Measurements from ENCODE around the gene HHATL. TPM values are rescaled to one million over a fixed set of nuclear protein-coding genes. Genes with fewer than 3 reads are reported as not detected.

Gene HHATL
- total and polyA plus RNA-seq, 8 donors, result 0.81 to 6.9 (median 0.90) TPM; not detected in 5

- Histone ChIP-seq H3K27me3 (no peaks in the 10 kb centered on the region), H3K4me1 (peaks cover 15 to 33% (median 27%) of the 10 kb centered on the region in 4 donors), H3K4me3 (no peak overlapping the region), H3K9me3 (no peaks in the 10 kb centered on the region), H3K27ac (no peak overlapping the region), H3K36me3 (no peaks in the 10 kb centered on the region)
- no peak for TF ChIP-seq POLR2AphosphoS5 (IDR thresholded peaks at IDR 0.05)
- TF ChIP-seq, protein P1, sequence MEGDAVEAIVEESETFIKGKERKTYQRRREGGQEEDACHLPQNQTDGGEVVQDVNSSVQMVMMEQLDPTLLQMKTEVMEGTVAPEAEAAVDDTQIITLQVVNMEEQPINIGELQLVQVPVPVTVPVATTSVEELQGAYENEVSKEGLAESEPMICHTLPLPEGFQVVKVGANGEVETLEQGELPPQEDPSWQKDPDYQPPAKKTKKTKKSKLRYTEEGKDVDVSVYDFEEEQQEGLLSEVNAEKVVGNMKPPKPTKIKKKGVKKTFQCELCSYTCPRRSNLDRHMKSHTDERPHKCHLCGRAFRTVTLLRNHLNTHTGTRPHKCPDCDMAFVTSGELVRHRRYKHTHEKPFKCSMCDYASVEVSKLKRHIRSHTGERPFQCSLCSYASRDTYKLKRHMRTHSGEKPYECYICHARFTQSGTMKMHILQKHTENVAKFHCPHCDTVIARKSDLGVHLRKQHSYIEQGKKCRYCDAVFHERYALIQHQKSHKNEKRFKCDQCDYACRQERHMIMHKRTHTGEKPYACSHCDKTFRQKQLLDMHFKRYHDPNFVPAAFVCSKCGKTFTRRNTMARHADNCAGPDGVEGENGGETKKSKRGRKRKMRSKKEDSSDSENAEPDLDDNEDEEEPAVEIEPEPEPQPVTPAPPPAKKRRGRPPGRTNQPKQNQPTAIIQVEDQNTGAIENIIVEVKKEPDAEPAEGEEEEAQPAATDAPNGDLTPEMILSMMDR (IDR thresholded peaks at IDR 0.05), result no peak
- no peak for TF ChIP-seq EP300 (IDR thresholded peaks at IDR 0.05)
- TF ChIP-seq POLR2A (IDR thresholded peaks at IDR 0.05), result no peak
- 82 to 93% (median 88%) methylated on average over 4 of the region's 4 CpGs for WGBS, 5 donors
- intact Hi-C loops (cut with DNase I; ENCODE audit: low total_unique reads), result loop anchor here (10.0 kb wide), 1 partner anchor 87 kb away; the partner anchor contains the start of gene ZBTB47
- no peak for DNase-seq
These were observed 39.7 kb upstream of the HHATL start for GRCh38 chr3:42742259-42742658.

DNA sequence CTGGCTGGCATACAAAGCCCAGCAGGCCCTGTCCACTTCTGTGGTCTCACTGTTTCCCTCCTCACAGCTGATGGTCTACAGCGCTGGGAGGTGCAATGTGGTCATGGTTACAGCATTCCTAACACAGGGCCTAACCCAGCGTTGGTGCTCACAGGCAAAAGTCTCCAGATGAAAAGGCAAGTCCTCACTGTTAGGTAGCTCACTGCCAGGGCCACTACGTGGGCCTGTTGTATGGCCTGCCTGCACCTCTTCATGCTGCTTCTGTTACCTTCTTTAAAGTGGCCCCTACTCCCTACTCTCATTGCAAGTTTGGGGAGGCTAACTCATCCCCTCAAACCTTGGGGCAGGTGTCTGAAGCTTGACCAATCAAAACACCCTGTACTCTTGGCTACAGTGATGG lies 39.2 kb upstream of the HHATL start:
- no peak overlapping the region for H3K4me3 ChIP-seq
- H3K27ac ChIP-seq, result no peak overlapping the region
- no peaks in the 10 kb centered on the region for H3K27me3 ChIP-seq
- no peaks in the 10 kb centered on the region for H3K36me3 ChIP-seq
- TF ChIP-seq EP300 (IDR thresholded peaks at IDR 0.05) (no peak), POLR2A (IDR thresholded peaks at IDR 0.05) (no peak), POLR2AphosphoS5 (IDR thresholded peaks at IDR 0.05) (no peak)
- TF ChIP-seq, protein P1 (IDR thresholded peaks at IDR 0.05), result no peak
- intact Hi-C loops (cut with DNase I; ENCODE audit: low total_unique reads), result loop anchor here (10.0 kb wide), 1 partner anchor 87 kb away; the partner anchor contains the start of gene ZBTB47
- peaks cover 10 to 28% (median 23%) of the 10 kb centered on the region in 4 donors for H3K4me1 ChIP-seq
- no peaks in the 10 kb centered on the region for H3K9me3 ChIP-seq
- no peak for DNase-seq
- 85 to 94% (median 89%) methylated on average over 3 of the region's 3 CpGs for WGBS, 5 donors

DNA sequence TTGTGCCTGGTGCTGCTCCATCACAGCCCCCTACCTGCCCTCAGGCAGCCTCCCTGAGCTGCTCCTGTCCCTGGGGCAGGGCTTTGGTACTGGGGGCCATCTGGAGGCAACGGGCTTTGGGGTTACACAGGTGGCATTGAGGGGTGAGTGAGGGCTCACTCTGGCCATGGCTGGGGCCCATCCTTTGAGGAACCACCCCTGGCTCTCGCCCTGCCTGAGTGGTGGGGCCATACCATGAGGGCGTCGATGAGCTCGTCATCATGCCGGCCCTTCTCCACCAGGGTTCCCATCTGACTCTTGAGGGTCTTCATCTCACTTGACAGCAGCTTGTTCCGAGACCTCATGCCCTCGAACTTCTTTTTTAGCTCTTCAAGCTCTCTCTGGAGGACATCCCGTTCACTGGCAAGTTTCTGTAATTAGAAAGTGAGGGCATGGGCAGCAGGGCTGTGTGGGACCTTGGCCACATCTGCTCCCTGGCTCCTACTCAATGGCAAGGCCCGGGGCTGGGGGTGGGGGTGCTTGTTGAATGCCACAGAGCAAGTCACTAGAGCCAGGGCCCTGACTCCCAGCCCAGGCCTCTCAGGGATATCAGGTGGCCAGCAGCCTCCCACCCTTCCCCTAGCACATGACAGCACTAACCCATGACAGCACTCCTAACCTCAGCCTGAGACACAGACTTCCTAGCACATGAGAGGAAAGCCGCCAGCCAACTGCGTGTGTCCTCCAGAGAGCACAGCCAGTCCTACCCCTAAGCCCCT lies 37.0 kb upstream of the HHATL start:
- 85 to 94% (median 90%) methylated on average over 11 to 12 of the region's 12 CpGs for WGBS, 5 donors
- intact Hi-C loops (cut with DNase I; ENCODE audit: low total_unique reads), result loop anchor here (10.0 kb wide), 1 partner anchor 85 kb away; the partner anchor contains the start of gene ZBTB47
- Histone ChIP-seq H3K9me3 (no peaks in the 10 kb centered on the region), H3K4me3 (no peak overlapping the region), H3K4me1 (peaks cover 0 to 7% (median 3%) of the 10 kb centered on the region in 4 donors), H3K36me3 (no peaks in the 10 kb centered on the region), H3K27ac (peak overlapping the region in 1 of 5 donors; percentile 8), H3K27me3 (no peaks in the 10 kb centered on the region)
- no peak for DNase-seq
- TF ChIP-seq EP300 (IDR thresholded peaks at IDR 0.05) (no peak), POLR2A (IDR thresholded peaks at IDR 0.05) (no peak), POLR2AphosphoS5 (IDR thresholded peaks at IDR 0.05) (no peak)
- TF ChIP-seq, protein P1 (IDR thresholded peaks at IDR 0.05), result no peak

GRCh38 chr3:42736531-42736930 lies 33.9 kb upstream of the HHATL start:
- Histone ChIP-seq H3K27ac (no peak overlapping the region), H3K9me3 (no peaks in the 10 kb centered on the region), H3K4me3 (no peak overlapping the region), H3K4me1 (no peaks in the 10 kb centered on the region), H3K36me3 (no peaks in the 10 kb centered on the region), H3K27me3 (no peaks in the 10 kb centered on the region)
- intact Hi-C loops (cut with DNase I; ENCODE audit: low total_unique reads), result no loop called here
- 88 to 96% (median 93%) methylated on average over 6 of the region's 6 CpGs for WGBS, 5 donors
- DNase-seq, result no peak
- no peak for TF ChIP-seq POLR2A (IDR thresholded peaks at IDR 0.05)

DNA sequence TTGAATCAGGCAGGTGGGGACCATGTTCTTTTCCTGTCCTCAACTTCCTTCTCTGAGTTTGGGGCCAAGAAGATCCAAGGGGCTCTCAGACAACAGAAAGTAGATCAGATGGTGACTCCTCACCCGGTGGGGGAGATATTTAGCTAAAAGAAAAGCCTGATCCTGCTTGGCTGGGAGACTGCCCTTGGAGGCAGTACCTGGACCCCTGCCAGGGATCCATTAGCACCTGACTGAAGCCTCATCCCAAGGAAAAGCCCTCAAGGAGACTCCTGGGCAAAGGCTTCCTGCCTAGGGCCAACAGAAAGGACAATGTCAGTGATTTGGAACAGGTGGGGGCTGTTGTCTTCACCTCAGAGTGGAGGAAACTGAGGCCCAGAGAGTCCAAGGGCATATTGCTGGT lies 33.5 kb upstream of the HHATL start:
- H3K9me3 ChIP-seq, result no peaks in the 10 kb centered on the region
- no peak for DNase-seq
- no peak overlapping the region for H3K27ac ChIP-seq
- H3K4me3 ChIP-seq, result no peak overlapping the region
- intact Hi-C loops (cut with DNase I; ENCODE audit: low total_unique reads), result no loop called here
- H3K36me3 ChIP-seq, result no peaks in the 10 kb centered on the region
- H3K4me1 ChIP-seq, result no peaks in the 10 kb centered on the region
- no peaks in the 10 kb centered on the region for H3K27me3 ChIP-seq
- TF ChIP-seq EP300 (IDR thresholded peaks at IDR 0.05), result no peak
- no peak for TF ChIP-seq POLR2A (IDR thresholded peaks at IDR 0.05)
- TF ChIP-seq POLR2AphosphoS5 (IDR thresholded peaks at IDR 0.05), result no peak
- TF ChIP-seq, protein P1 (IDR thresholded peaks at IDR 0.05), result no peak
- WGBS, 5 donors, result 18 to 63% (median 32%) methylated on average over 1 of the region's 1 CpG
